ENCODE measurements around the gene TLR5.

TLR5 gene

DNA sequence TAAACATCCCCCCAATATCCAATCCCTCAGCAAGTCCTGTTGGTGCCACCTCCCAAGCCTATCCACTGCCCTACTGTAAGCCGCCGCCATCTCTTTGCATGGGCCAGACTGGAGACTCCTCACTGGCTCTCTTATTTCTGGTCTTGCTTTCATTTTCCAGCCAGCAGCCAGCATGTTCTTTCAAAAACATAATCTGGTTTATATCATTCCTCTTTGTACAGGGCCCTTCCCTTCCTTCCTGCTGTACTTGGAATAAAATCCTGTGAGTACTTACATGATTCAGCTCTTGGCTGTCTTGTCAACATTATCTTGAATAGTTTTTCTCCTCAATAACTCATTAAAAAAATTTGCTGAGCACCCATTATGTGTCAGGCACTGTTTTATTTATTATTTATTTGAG, 28.2 kb downstream of the TLR5 start:
- Histone ChIP-seq H3K4ac (ENCODE audit: low read depth, low read length) (no peak overlapping the region), H3K79me2 (ENCODE audit: control insufficient read depth, insufficient read depth, low read length, poor library complexity) (peaks cover 2% of the 10 kb centered on the region), H2BK120ac (ENCODE audit: insufficient read depth, low read length, poor library complexity) (no peak overlapping the region), H3K14ac (ENCODE audit: low read length) (no peak overlapping the region), H4K91ac (ENCODE audit: low read depth, low read length) (no peak overlapping the region), H3K23ac (ENCODE audit: low read length) (no peak overlapping the region), H2AFZ (ENCODE audit: insufficient read depth, low read length, poor library complexity) (no peak overlapping the region), H3K9me3 (ENCODE audit: insufficient read depth, low read depth, low read length) (peaks cover 2% of the 10 kb centered on the region), H3K4me2 (ENCODE audit: low read length) (no peak overlapping the region), H3K36me3 (ENCODE audit: control insufficient read depth in 1 of 2, insufficient read depth in 2 of 2, low read length in 2 of 2) (no peaks in the 10 kb centered on the region), H3K4me1 (ENCODE audit: control insufficient read depth in 1 of 2, insufficient read depth in 2 of 2, low read length in 2 of 2) (peaks cover 7 to 9% of the 10 kb centered on the region in 2 experiments), H2BK5ac (ENCODE audit: low read depth, low read length, poor library complexity) (no peak overlapping the region), H3K18ac (ENCODE audit: low read length) (no peak overlapping the region), H2BK12ac (ENCODE audit: low read length) (no peak overlapping the region), H3K27ac (ENCODE audit: low read depth, low read length) (no peak overlapping the region), H3K4me3 (ENCODE audit: low read depth, low read length) (no peak overlapping the region), H3K79me1 (ENCODE audit: low read length) (peaks cover 9% of the 10 kb centered on the region), H3K27me3 (ENCODE audit: insufficient read depth, low read length) (no peaks in the 10 kb centered on the region), H3K9ac (ENCODE audit: low read length) (no peak overlapping the region), H2AK5ac (ENCODE audit: low read length) (no peak overlapping the region), H4K8ac (ENCODE audit: low read depth, low read length) (no peak overlapping the region), H4K12ac (ENCODE audit: low read depth, low read length) (no peak overlapping the region)
- no peak for DNase-seq
- no CpG with 5 or more reads among the region's 2 CpGs for WGBS (ENCODE audit: extremely low coverage, insufficient coverage, insufficient read length)

DNA sequence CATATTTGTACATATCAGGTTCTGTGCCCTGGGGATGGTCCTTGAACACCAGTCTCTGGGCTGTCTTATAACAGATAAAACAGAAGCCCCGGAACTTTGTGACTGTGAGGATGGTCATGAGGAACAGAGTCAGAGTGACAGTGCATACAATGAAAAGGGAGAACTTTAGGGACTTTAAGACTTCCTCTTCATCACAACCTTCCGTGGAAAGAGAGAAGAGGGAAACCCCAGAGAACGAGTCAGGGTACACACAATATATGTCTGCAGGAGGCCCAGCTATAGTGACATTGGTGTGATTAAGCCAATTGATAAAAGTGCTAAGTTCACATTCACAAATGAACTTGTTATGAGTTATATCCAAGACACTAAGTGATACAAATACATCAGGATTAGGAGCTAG, 32.1 kb downstream of the TLR5 start:
- no peak overlapping the region for H4K12ac ChIP-seq (ENCODE audit: low read depth, low read length)

DNA sequence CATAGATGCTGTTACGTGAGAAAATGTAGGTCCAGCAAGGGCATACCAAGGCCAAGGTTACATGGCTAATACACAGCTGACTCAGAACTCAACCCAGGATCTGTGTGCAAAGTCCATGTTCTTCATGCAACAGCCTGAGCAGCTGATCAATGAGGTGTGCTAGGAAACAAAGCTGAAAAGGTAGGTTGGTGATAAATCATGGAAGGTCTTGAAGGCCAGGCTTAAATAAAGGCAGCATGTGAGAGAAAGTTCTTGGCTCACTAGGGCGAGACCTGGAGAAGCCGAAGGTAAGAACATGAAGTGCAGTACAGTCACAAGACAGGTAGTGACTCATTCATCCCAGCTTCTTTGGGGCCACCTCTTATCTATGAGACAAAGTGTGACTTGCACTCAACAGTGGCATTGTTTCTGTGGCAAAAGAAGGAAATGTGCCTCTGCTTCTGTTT, 33.4 kb downstream of the TLR5 start:
- no peak overlapping the region for H4K8ac ChIP-seq (ENCODE audit: low read depth, low read length)
- no peak overlapping the region for H2AFZ ChIP-seq (ENCODE audit: insufficient read depth, low read length, poor library complexity)
- WGBS (ENCODE audit: extremely low coverage, insufficient coverage, insufficient read length): no CpG with 5 or more reads among the region's 3 CpGs
- no peaks in the 10 kb centered on the region for H3K9me3 ChIP-seq (ENCODE audit: insufficient read depth, low read depth, low read length)
- no peak overlapping the region for H3K9ac ChIP-seq (ENCODE audit: low read length)
- no peak for DNase-seq
- H2AK5ac ChIP-seq (ENCODE audit: low read length): no peak overlapping the region
- H3K4ac ChIP-seq (ENCODE audit: low read depth, low read length): no peak overlapping the region
- no peak overlapping the region for H3K18ac ChIP-seq (ENCODE audit: low read length)
- H3K27me3 ChIP-seq (ENCODE audit: insufficient read depth, low read length): no peaks in the 10 kb centered on the region
- H4K12ac ChIP-seq (ENCODE audit: low read depth, low read length): no peak overlapping the region
- no peak overlapping the region for H3K27ac ChIP-seq (ENCODE audit: low read depth, low read length)
- H3K23ac ChIP-seq (ENCODE audit: low read length): no peak overlapping the region
- peaks cover 5 to 6% of the 10 kb centered on the region in 2 experiments for H3K4me1 ChIP-seq (ENCODE audit: control insufficient read depth in 1 of 2, insufficient read depth in 2 of 2, low read length in 2 of 2)
- H3K79me1 ChIP-seq (ENCODE audit: low read length): peaks cover 2% of the 10 kb centered on the region
- H2BK12ac ChIP-seq (ENCODE audit: low read length): no peak overlapping the region
- H4K91ac ChIP-seq (ENCODE audit: low read depth, low read length): no peak overlapping the region
- H2BK5ac ChIP-seq (ENCODE audit: low read depth, low read length, poor library complexity): no peak overlapping the region
- no peak overlapping the region for H3K4me2 ChIP-seq (ENCODE audit: low read length)
- H3K14ac ChIP-seq (ENCODE audit: low read length): no peak overlapping the region
- H3K36me3 ChIP-seq (ENCODE audit: control insufficient read depth in 1 of 2, insufficient read depth in 2 of 2, low read length in 2 of 2): no peaks in the 10 kb centered on the region
- no peaks in the 10 kb centered on the region for H3K79me2 ChIP-seq (ENCODE audit: control insufficient read depth, insufficient read depth, low read length, poor library complexity)
- H2BK120ac ChIP-seq (ENCODE audit: insufficient read depth, low read length, poor library complexity): no peak overlapping the region
- H3K4me3 ChIP-seq (ENCODE audit: low read depth, low read length): no peak overlapping the region

More for the DNA sequence above, 32.1 kb downstream of the TLR5 start:
- WGBS (ENCODE audit: extremely low coverage, insufficient coverage, insufficient read length): no CpG with 5 or more reads among the region's 3 CpGs
- no peak overlapping the region for H2BK12ac ChIP-seq (ENCODE audit: low read length)
- H3K79me1 ChIP-seq (ENCODE audit: low read length): peaks cover 2% of the 10 kb centered on the region
- H3K14ac ChIP-seq (ENCODE audit: low read length): no peak overlapping the region
- no peak overlapping the region for H3K9ac ChIP-seq (ENCODE audit: low read length)
- no peak overlapping the region for H2BK120ac ChIP-seq (ENCODE audit: insufficient read depth, low read length, poor library complexity)
- H2BK5ac ChIP-seq (ENCODE audit: low read depth, low read length, poor library complexity): no peak overlapping the region
- H3K27me3 ChIP-seq (ENCODE audit: insufficient read depth, low read length): no peaks in the 10 kb centered on the region
- H4K91ac ChIP-seq (ENCODE audit: low read depth, low read length): no peak overlapping the region
- H3K4ac ChIP-seq (ENCODE audit: low read depth, low read length): no peak overlapping the region
- no peak for DNase-seq
- H3K4me1 ChIP-seq (ENCODE audit: control insufficient read depth in 1 of 2, insufficient read depth in 2 of 2, low read length in 2 of 2): peaks cover 5 to 6% of the 10 kb centered on the region in 2 experiments
- H3K4me3 ChIP-seq (ENCODE audit: low read depth, low read length): no peak overlapping the region
- H3K4me2 ChIP-seq (ENCODE audit: low read length): no peak overlapping the region
- no peak overlapping the region for H2AK5ac ChIP-seq (ENCODE audit: low read length)
- H3K18ac ChIP-seq (ENCODE audit: low read length): no peak overlapping the region
- no peak overlapping the region for H3K27ac ChIP-seq (ENCODE audit: low read depth, low read length)
- H4K8ac ChIP-seq (ENCODE audit: low read depth, low read length): no peak overlapping the region
- no peak overlapping the region for H2AFZ ChIP-seq (ENCODE audit: insufficient read depth, low read length, poor library complexity)
- H3K9me3 ChIP-seq (ENCODE audit: insufficient read depth, low read depth, low read length): peaks cover 2% of the 10 kb centered on the region
- no peaks in the 10 kb centered on the region for H3K79me2 ChIP-seq (ENCODE audit: control insufficient read depth, insufficient read depth, low read length, poor library complexity)
- H3K23ac ChIP-seq (ENCODE audit: low read length): no peak overlapping the region
- no peaks in the 10 kb centered on the region for H3K36me3 ChIP-seq (ENCODE audit: control insufficient read depth in 1 of 2, insufficient read depth in 2 of 2, low read length in 2 of 2)

DNA sequence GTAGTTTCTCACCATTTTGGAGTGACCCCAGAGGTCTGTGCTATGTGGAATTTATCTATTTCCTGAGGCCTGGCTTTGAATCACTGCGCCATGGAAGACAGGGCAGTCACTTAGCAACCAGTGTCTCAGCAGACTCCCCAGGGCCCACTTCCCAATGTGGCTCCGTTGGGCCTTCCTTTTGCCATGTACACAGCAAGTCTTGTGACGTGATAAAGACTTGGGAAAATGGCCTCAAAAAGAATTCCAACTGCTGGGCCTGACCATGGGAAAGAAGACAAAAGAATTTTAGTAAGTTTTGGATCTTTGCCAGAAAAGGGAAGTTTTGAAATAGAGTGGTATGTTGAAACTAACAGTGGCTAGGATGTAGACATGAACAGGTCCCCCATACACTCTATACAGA, 36.2 kb downstream of the TLR5 start:
- WGBS (ENCODE audit: extremely low coverage, insufficient coverage, insufficient read length): no CpG with 5 or more reads among the region's 3 CpGs
- no peak overlapping the region for H4K91ac ChIP-seq (ENCODE audit: low read depth, low read length)
- H3K4ac ChIP-seq (ENCODE audit: low read depth, low read length): no peak overlapping the region
- no peaks in the 10 kb centered on the region for H3K79me2 ChIP-seq (ENCODE audit: control insufficient read depth, insufficient read depth, low read length, poor library complexity)
- no peak overlapping the region for H2AK5ac ChIP-seq (ENCODE audit: low read length)
- no peak overlapping the region for H2BK5ac ChIP-seq (ENCODE audit: low read depth, low read length, poor library complexity)
- peak overlapping the region; percentile 40 for H2BK120ac ChIP-seq (ENCODE audit: insufficient read depth, low read length, poor library complexity)
- no peak overlapping the region for H3K23ac ChIP-seq (ENCODE audit: low read length)
- H3K27ac ChIP-seq (ENCODE audit: low read depth, low read length): peak overlapping the region; percentile 7
- H3K9me3 ChIP-seq (ENCODE audit: insufficient read depth, low read depth, low read length): no peaks in the 10 kb centered on the region
- peak in 1 of 2 donors; percentile 66 for DNase-seq
- H3K36me3 ChIP-seq (ENCODE audit: control insufficient read depth in 1 of 2, insufficient read depth in 2 of 2, low read length in 2 of 2): no peaks in the 10 kb centered on the region
- H3K14ac ChIP-seq (ENCODE audit: low read length): no peak overlapping the region
- H3K27me3 ChIP-seq (ENCODE audit: insufficient read depth, low read length): no peaks in the 10 kb centered on the region
- peaks cover 5% of the 10 kb centered on the region for H3K79me1 ChIP-seq (ENCODE audit: low read length)
- H3K4me3 ChIP-seq (ENCODE audit: low read depth, low read length): no peak overlapping the region
- no peak overlapping the region for H3K9ac ChIP-seq (ENCODE audit: low read length)
- no peak overlapping the region for H2AFZ ChIP-seq (ENCODE audit: insufficient read depth, low read length, poor library complexity)
- H2BK12ac ChIP-seq (ENCODE audit: low read length): no peak overlapping the region
- H4K8ac ChIP-seq (ENCODE audit: low read depth, low read length): no peak overlapping the region
- no peak overlapping the region for H3K4me2 ChIP-seq (ENCODE audit: low read length)
- H4K12ac ChIP-seq (ENCODE audit: low read depth, low read length): no peak overlapping the region
- H3K4me1 ChIP-seq (ENCODE audit: control insufficient read depth in 1 of 2, insufficient read depth in 2 of 2, low read length in 2 of 2): peaks cover 9 to 10% of the 10 kb centered on the region in 2 experiments
- H3K18ac ChIP-seq (ENCODE audit: low read length): no peak overlapping the region

Data from trophoblast cell (in vitro differentiated cells and primary cell).